SW480 (cell line): ENCODE results near the gene IER5.

Experiments used
- DNase-seq: peaks from one replicate; pipeline ENCODE4 v3.0.0-alpha.2; 2016; ENCODE audit warnings: low spot score

IER5 gene

DNA sequence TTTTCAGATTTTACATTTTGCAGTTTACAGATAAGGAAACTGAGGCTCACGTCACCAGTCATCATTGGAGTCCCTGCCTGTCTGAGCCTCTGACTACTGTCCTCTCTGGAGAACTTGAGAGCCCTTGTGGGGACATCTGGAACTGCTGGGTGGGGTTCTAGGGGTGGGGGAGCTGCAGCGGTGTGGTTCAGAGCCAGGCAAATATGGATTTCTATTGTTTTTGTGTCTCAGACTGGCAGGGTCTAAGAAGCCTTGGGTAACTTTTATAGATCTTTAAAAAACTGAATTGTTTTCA lies 46.9 kb downstream of the IER5 start:
- peak; percentile 66 for DNase-seq

DNA sequence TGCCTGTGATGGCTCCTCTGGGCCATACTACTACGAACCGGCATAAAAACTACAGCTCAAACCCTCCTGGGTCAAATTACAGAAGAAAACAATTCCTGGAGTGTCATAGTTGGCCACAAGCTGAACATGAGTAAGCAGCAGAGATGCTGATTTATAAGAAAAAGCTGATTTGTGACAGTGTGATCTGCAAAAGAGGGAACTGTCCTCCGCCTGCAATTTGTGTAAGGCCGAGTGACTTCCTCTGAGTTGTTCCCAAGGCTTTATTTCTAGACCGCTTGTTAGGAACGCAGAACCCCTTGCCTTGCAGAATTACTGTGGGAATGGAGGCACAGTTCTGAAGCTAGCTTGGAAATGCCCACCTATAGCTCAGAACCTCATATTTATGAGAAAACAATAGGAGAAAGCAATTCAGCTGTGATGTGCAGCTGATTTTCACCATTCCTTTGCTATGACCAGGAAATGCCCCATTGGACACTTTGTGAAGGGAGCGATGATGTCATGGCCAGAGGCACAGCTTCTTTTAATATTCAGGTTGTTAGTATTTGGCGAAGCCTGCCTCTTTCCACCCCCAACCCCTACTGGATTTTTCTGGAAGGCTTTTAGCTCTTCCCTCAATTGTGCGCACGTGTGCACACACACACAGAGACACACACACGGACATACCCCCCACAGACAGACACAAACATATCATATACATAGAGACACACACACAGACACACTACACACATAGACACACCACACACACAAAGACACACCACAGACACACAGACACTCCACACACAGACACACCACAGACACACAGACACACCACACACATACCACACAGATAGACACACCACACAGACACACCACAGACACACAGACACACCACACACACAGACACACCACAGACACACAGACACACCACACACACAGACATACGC lies 47.6 kb downstream of the IER5 start:
- peak; percentile 65 for DNase-seq

DNA sequence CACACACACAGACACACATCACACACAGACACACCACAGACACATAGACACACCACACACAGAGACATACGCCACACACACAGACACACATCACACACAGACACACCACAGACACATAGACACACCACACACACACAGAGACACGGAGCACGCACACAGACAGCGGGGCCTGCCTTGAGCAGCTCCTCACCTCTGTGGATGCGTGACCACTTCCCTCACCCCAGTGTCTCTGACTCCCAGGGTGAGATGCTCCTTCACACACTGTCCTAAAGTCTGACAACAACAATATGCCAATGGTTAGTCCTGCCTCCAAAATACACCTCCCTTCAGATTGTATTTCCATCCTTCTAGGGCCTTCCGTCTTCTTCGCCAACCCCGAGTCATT lies 48.2 kb downstream of the IER5 start:
- no peak for DNase-seq

DNA sequence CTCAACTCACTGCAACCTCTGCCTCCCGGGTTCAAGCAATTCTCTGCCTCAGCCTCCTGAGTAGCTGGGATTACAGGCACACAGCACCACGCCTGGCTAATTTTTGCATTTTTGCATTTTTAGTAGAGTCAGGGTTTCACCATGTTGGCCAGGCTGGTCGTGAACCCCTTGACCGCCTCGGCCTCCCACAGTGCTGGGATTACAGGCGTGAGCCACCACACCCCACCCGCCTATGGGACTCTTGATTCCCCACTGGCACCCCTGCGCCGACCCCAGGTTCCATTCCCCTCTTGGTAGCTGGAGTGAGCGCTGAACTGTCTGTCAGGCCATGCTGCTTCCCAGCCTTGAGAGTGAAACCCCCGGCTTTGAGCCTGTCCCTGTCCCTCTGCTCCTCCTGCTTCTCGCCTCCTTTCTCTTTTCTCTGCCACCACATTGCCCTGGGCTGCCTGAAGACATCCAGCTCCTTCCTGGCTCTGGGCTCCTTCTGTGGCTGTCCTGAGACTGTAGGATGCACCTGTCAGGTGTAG lies 48.8 kb downstream of the IER5 start:
- DNase-seq = no peak

DNA sequence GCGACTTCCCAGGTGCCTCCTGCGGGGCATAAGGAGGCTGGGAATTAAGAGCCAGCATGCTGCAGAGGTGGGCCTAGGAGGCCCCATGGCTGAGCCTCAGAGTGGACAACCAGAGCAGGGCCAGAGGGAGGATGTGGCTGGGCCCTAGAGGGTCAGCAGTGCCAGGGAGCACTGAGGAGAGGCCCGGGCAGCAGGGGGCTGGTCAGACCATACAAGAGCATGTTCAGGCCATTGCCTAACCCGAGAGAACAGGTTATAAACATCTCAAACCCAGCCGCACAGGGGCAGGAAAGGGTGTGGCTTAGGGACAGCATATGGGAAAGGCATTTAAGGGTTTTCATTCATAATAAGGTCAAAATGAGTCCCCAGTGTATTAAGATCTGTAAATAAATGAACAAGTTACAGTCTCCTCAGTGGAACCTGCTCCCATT lies 51.1 kb downstream of the IER5 start:
- DNase-seq = peak; percentile 78

DNA sequence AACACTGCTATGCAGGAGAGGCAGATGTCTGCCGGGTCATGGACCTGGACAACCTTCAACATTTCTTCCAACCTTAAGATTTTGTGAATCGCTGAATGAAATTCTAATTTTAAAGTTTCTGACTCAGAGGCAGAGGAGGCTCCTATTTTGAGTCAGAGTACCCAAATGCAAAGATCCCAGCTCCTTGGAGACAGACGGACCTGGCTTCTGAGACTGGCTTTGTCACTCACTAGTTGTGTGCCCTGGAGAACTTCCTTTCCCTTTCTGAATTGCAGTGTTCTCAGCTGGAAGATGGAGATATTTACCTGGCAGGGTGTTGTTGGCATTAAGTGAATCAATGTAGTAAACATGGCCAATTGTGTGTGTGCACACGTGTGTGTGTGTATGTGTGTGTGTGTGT lies 51.9 kb downstream of the IER5 start:
- no peak for DNase-seq

DNA sequence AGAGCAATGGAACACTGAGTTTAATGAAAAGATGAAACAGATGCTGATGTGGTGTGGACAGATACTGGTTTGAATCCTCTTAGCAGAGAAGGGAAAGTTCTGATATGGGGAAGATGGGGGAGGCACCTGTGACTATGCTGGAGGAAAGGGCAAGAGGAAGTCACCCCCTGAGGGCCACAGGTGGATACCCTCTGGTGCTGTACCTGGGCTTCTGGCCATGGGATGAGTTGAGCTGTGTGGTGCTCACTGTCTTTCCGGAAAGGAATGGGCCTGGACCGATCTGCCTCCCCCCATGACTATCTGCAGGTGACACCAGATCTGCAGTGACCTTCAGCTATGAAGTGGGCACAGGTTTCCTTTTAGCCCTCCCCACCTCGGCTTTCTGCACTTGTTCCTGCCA lies 52.4 kb downstream of the IER5 start:
- no peak for DNase-seq

DNA sequence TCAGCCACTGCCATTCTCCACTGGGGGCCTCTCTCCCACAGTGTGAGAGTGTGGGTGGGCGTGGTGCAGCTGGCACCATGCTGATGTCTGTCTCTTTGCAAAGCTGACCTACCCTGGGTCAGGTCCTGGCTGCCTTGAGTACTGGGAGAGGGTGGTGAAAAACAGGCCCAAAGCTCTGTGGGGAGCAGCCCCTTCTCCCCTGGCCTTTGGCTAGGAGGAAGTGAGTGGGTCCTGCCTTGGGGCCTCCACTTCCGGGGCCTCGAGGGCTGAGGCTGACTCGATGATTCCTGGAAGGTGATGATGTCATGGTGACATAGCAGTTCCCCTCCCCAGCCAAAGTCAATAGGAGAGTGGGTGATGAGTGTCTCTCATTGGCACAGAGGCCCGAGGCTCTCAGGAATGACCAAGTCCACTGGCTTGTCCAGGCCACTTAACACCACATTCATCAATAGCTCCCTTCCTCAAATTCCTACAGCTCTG lies 53.0 kb downstream of the IER5 start:
- no peak for DNase-seq
